NB4 (cell line): Measurements from ENCODE around the gene ARAP3.

Experiments used
- CTCF ChIP-seq: IDR thresholded peaks from one replicate; pipeline ENCODE4 v1.5.1; 2012; ENCODE audit warnings: low read depth, low read length
- MAX ChIP-seq: IDR thresholded peaks from 2 replicates; pipeline ENCODE4 v1.6.1; 2011; ENCODE audit warnings: low read depth, low read length
- MYC ChIP-seq: IDR thresholded peaks from 2 replicates; pipeline ENCODE4 v1.6.1; 2011; ENCODE audit warnings: low read depth, low read length
- POLR2A ChIP-seq: IDR thresholded peaks from 2 replicates; pipeline ENCODE4 v1.6.1; 2011; ENCODE audit warnings: mild to moderate bottlenecking; ENCODE audit not compliant: insufficient read length; ENCODE audit errors: extremely low read depth

GRCh38 chr5:141706121-141706520, 24.1 kb upstream of the ARAP3 start:
- TF ChIP-seq CTCF, result no peak
- no peak for TF ChIP-seq MAX
- TF ChIP-seq POLR2A, result no peak
- TF ChIP-seq MYC, result no peak
